PC-9 (cell line): ENCODE measurements around the gene XPC.

Experiments
- EZH2 ChIP-seq: fragments of 200-600 bp; sonication (generic); IDR thresholded peaks from 2 replicates; pipeline ENCODE4 v1.8.0; 2017; ENCODE audit warnings: antibody characterized with exemption, low read depth
- TF ChIP-seq, protein P1 (sequence below): fragments of 200-600 bp; sonication (generic); conservative IDR thresholded peaks from 2 replicates; pipeline ENCODE4 v1.6.1; 2017; ENCODE audit warnings: mixed run types, antibody characterized with exemption, mild to moderate bottlenecking, moderate library complexity

DNA sequence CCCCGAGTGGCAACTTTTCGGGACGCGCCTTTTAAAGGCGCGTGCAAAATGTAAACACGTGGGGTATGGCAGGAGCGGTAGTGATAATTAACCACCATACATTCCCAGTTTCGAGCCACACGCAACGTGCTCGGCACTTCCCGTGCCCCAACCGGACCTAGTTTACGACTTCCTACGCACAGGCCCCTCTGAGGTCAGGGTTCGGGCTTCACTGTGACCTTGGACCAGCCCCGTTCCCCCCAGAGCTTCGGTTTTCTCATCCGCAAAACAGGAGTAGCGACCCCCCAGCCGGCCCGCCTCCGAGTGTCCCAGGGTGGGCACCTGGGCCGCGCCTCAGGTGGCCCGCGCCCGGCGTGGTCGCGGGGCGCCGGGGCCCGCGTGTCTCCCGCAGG, 54.2 kb downstream of the XPC start:
- TF ChIP-seq, protein P1, sequence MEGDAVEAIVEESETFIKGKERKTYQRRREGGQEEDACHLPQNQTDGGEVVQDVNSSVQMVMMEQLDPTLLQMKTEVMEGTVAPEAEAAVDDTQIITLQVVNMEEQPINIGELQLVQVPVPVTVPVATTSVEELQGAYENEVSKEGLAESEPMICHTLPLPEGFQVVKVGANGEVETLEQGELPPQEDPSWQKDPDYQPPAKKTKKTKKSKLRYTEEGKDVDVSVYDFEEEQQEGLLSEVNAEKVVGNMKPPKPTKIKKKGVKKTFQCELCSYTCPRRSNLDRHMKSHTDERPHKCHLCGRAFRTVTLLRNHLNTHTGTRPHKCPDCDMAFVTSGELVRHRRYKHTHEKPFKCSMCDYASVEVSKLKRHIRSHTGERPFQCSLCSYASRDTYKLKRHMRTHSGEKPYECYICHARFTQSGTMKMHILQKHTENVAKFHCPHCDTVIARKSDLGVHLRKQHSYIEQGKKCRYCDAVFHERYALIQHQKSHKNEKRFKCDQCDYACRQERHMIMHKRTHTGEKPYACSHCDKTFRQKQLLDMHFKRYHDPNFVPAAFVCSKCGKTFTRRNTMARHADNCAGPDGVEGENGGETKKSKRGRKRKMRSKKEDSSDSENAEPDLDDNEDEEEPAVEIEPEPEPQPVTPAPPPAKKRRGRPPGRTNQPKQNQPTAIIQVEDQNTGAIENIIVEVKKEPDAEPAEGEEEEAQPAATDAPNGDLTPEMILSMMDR: no peak
- TF ChIP-seq EZH2: no peak
